Measurements from ENCODE around the gene QRFP.

- TF ChIP-seq CTCF (conservative IDR thresholded peaks at IDR 0.05 in 1 of 2, IDR thresholded peaks at IDR 0.05 in 1 of 2; ENCODE audit: low read depth in 1 of 2, low read length in 2 of 2) (no peak), EZH2 (IDR thresholded peaks at IDR 0.05; ENCODE audit: low read length, missing control alignments) (no peak)
Observed at GRCh38 chr9:130937146-130938076, 40.8 kb upstream of the QRFP start.

Data from fibroblast of lung (primary cell).